Measurements from ENCODE around the gene HNRNPK. TPM values are rescaled to one million over a fixed set of nuclear protein-coding genes. Genes with fewer than 3 reads are reported as not detected.

Gene HNRNPK
- polyA plus RNA-seq, 1 of the 3 experiments (the other 2 are of a cell fraction) = 470 TPM

GRCh38 chr9:83992407-83992806 is 12.4 kb upstream of the HNRNPK start:
- H3K4me1 ChIP-seq (ENCODE audit: control insufficient read depth in 1 of 2, insufficient read depth in 2 of 2, low read depth in 1 of 2, low read length in 1 of 2) = peaks cover 0 to 3% of the 10 kb centered on the region in 2 experiments; a peak in 1 of 4 replicates
- WGBS (ENCODE audit: low lambda C conversion rate) = 65% methylated on average over 1 of the region's 1 CpG
- no peaks in the 10 kb centered on the region for H4K20me1 ChIP-seq (ENCODE audit: insufficient read depth)
- ChIA-PET POLR2A (interaction anchor here (1.2 kb wide), 1 partner anchor 12 kb away, joined by 3 read pairs; the partner anchor contains the start of gene RMI1), CTCF (no interaction called here)
- H3K36me3 ChIP-seq (replicated peaks in 1 of 2; ENCODE audit: control insufficient read depth in 1 of 2, insufficient read depth in 2 of 2, low read length in 1 of 2) = peaks cover 0 to 7% of the 10 kb centered on the region in 2 experiments
- H3K9me2 ChIP-seq = no peaks in the 10 kb centered on the region
- no peak overlapping the region for H2AFZ ChIP-seq (ENCODE audit: low read depth)
- no peak overlapping the region for H3K4me2 ChIP-seq
- TF ChIP-seq FOSL2 (IDR thresholded peaks at IDR 0.05; ENCODE audit: borderline replicate concordance, low read depth) (no peak), SIN3A (IDR thresholded peaks at IDR 0.05; ENCODE audit: borderline replicate concordance, low read depth, low read length) (no peak), EZH2phosphoT487 (IDR thresholded peaks at IDR 0.05; ENCODE audit: borderline replicate concordance, low read depth) (no peak), SMC3 (IDR thresholded peaks at IDR 0.05; ENCODE audit: low read depth, low read length) (no peak), GATA2 (CRISPR knock-in tag; IDR thresholded peaks at IDR 0.05) (no peak), TAF1 (IDR thresholded peaks at IDR 0.05; ENCODE audit: borderline replicate concordance, low read depth, low read length) (no peak), JUND (IDR thresholded peaks at IDR 0.05) (no peak), POLR2AphosphoS5 (IDR thresholded peaks at IDR 0.05; ENCODE audit: low read depth, low read length) (no peak), FOXM1 (IDR thresholded peaks at IDR 0.05; ENCODE audit: low read depth) (no peak)
- TF ChIP-seq, protein P1, sequence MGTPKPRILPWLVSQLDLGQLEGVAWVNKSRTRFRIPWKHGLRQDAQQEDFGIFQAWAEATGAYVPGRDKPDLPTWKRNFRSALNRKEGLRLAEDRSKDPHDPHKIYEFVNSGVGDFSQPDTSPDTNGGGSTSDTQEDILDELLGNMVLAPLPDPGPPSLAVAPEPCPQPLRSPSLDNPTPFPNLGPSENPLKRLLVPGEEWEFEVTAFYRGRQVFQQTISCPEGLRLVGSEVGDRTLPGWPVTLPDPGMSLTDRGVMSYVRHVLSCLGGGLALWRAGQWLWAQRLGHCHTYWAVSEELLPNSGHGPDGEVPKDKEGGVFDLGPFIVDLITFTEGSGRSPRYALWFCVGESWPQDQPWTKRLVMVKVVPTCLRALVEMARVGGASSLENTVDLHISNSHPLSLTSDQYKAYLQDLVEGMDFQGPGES (IDR thresholded peaks at IDR 0.05; ENCODE audit: low read depth, low read length) = no peak
- H3K27me3 ChIP-seq (ENCODE audit: insufficient read depth) = no peaks in the 10 kb centered on the region
- H3K9ac ChIP-seq = no peak overlapping the region
- no peak overlapping the region for H3K27ac ChIP-seq (ENCODE audit: low read depth in 2 of 2, low read length in 1 of 2)
- H3F3A ChIP-seq (replicated peaks; ENCODE audit: insufficient read depth) = no peaks in the 10 kb centered on the region
- H3K9me3 ChIP-seq = no peaks in the 10 kb centered on the region
- DNase-seq = no peak
- peaks cover 88% of the 10 kb centered on the region for H3K79me2 ChIP-seq (ENCODE audit: insufficient read depth)
- H3K4me3 ChIP-seq (ENCODE audit: low read depth in 2 of 2, low read length in 1 of 2) = no peak overlapping the region

GRCh38 chr9:83991355-83991754 is 11.3 kb upstream of the HNRNPK start:
- peaks cover 0 to 3% of the 10 kb centered on the region in 2 experiments; a peak in 1 of 4 replicates for H3K4me1 ChIP-seq (ENCODE audit: control insufficient read depth in 1 of 2, insufficient read depth in 2 of 2, low read depth in 1 of 2, low read length in 1 of 2)
- WGBS (ENCODE audit: low lambda C conversion rate) = 96% methylated on average over 1 of the region's 1 CpG
- no peak for TF ChIP-seq GABPA (IDR thresholded peaks at IDR 0.05; ENCODE audit: low read depth)
- TF ChIP-seq TCF12 (IDR thresholded peaks at IDR 0.05) = no peak
- no peak for TF ChIP-seq FOXM1 (IDR thresholded peaks at IDR 0.05; ENCODE audit: low read depth)
- TF ChIP-seq, protein P2, sequence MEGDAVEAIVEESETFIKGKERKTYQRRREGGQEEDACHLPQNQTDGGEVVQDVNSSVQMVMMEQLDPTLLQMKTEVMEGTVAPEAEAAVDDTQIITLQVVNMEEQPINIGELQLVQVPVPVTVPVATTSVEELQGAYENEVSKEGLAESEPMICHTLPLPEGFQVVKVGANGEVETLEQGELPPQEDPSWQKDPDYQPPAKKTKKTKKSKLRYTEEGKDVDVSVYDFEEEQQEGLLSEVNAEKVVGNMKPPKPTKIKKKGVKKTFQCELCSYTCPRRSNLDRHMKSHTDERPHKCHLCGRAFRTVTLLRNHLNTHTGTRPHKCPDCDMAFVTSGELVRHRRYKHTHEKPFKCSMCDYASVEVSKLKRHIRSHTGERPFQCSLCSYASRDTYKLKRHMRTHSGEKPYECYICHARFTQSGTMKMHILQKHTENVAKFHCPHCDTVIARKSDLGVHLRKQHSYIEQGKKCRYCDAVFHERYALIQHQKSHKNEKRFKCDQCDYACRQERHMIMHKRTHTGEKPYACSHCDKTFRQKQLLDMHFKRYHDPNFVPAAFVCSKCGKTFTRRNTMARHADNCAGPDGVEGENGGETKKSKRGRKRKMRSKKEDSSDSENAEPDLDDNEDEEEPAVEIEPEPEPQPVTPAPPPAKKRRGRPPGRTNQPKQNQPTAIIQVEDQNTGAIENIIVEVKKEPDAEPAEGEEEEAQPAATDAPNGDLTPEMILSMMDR (IDR thresholded peaks at IDR 0.05) = no peak
- no peak for TF ChIP-seq SIN3A (IDR thresholded peaks at IDR 0.05; ENCODE audit: borderline replicate concordance, low read depth, low read length)
- TF ChIP-seq NRF1 (IDR thresholded peaks at IDR 0.05; ENCODE audit: low read depth, low read length) = no peak
- no peak for TF ChIP-seq EP300 (IDR thresholded peaks at IDR 0.05; ENCODE audit: borderline replicate concordance in 1 of 2, low read depth in 1 of 2, low read length in 1 of 2)
- no peak for TF ChIP-seq FOXJ3 (CRISPR knock-in tag; IDR thresholded peaks at IDR 0.05)
- no peak for TF ChIP-seq PBX3 (IDR thresholded peaks at IDR 0.05)
- H3K36me3 ChIP-seq (replicated peaks in 1 of 2; ENCODE audit: control insufficient read depth in 1 of 2, insufficient read depth in 2 of 2, low read length in 1 of 2) = peaks cover 0 to 7% of the 10 kb centered on the region in 2 experiments
- no peaks in the 10 kb centered on the region for H3F3A ChIP-seq (replicated peaks; ENCODE audit: insufficient read depth)
- POLR2A ChIA-PET = no interaction called here
- H2AFZ ChIP-seq (ENCODE audit: low read depth) = no peak overlapping the region
- H3K4me3 ChIP-seq (ENCODE audit: low read depth in 2 of 2, low read length in 1 of 2) = no peak overlapping the region
- no peaks in the 10 kb centered on the region for H3K9me3 ChIP-seq
- H3K9ac ChIP-seq = no peak overlapping the region
- H3K9me2 ChIP-seq = no peaks in the 10 kb centered on the region
- CTCF ChIA-PET = interaction anchor here (1.0 kb wide), 1 partner anchor 270 kb away, joined by 4 read pairs; no protein-coding TSS in a partner anchor
- H4K20me1 ChIP-seq (ENCODE audit: insufficient read depth) = no peaks in the 10 kb centered on the region
- H3K27me3 ChIP-seq (ENCODE audit: insufficient read depth) = no peaks in the 10 kb centered on the region
- H3K4me2 ChIP-seq = no peak overlapping the region
- H3K79me2 ChIP-seq (ENCODE audit: insufficient read depth) = peaks cover 88% of the 10 kb centered on the region
- no peak for DNase-seq
- H3K27ac ChIP-seq (ENCODE audit: low read depth in 2 of 2, low read length in 1 of 2) = no peak overlapping the region

Measured in SK-N-SH (cell line).